PC-3 (cell line): ENCODE data around the gene YY2. TPM values are rescaled to one million over a fixed set of nuclear protein-coding genes. Genes with fewer than 3 reads are reported as not detected.

ENCODE experiments used
- ATAC-seq: fragments of 200-7000 bp; cut with Tn5 transposase; 2 replicates; pipeline ENCODE4 v1.9.1; 2020; ENCODE audit warnings: mild to moderate bottlenecking, moderate library complexity
- BruUV-seq: library from RNA; stranded (reverse); fragments of 400-500 nt; replicated peaks from 2 replicates; lab custom pipeline; 2021; lab: Mats Ljungman, UMichigan
- CTCF ChIA-PET: fragments of 300-600 bp; sonication (Branson Sonifier 250); formaldehyde crosslinking; loops from one replicate; lab custom pipeline; 2022; ENCODE audit warnings: antibody characterized with exemption; lab: Charles Lee
- POLR2A ChIA-PET: fragments of 300-600 bp; sonication (Branson Sonifier 250); formaldehyde crosslinking; loops from one replicate; lab custom pipeline; 2022; ENCODE audit warnings: antibody characterized with exemption; ENCODE audit not compliant: unreplicated experiment; lab: Charles Lee
- DNase-seq: peaks from one replicate; pipeline ENCODE4 v3.0.0-alpha.2; 2015
- H2AFZ ChIP-seq: fragments of 300-600 bp; sonication (generic); 2 replicates; pipeline ENCODE4 v1.6.0; 2016; ENCODE audit warnings: antibody characterized with exemption, low read length
- H3F3A ChIP-seq: fragments of 300-600 bp; sonication (generic); one replicate; pipeline ENCODE4 v1.6.0; 2017; ENCODE audit warnings: antibody characterized with exemption, low read length, control low read depth, mild to moderate bottlenecking; ENCODE audit not compliant: unreplicated experiment
- H3K27ac ChIP-seq: fragments of 300-600 bp; sonication (generic); 2 replicates; pipeline ENCODE4 v1.5.1; 2016; ENCODE audit warnings: mild to moderate bottlenecking, low read length
- H3K27me3 ChIP-seq: fragments of 300-600 bp; sonication (generic); 2 replicates; pipeline ENCODE4 v1.6.1; 2016; ENCODE audit warnings: low read length, mixed read lengths
- H3K36me3 ChIP-seq: fragments of 300-600 bp; sonication (generic); 2 replicates; pipeline ENCODE4 v1.6.1; 2016; ENCODE audit warnings: low read depth, mixed run types, low read length, mixed read lengths
- H3K4me1 ChIP-seq: fragments of 300-600 bp; sonication (generic); 2 replicates; pipeline ENCODE4 v1.5.1; 2016; ENCODE audit warnings: low read length; ENCODE audit not compliant: insufficient read depth
- H3K4me2 ChIP-seq: fragments of 300-600 bp; sonication (generic); 2 replicates; pipeline ENCODE4 v1.6.0; 2016; ENCODE audit warnings: low read length
- H3K4me3 ChIP-seq: fragments of 300-600 bp; sonication (generic); 2 replicates; pipeline ENCODE4 v1.5.1; 2016; ENCODE audit warnings: mild to moderate bottlenecking, low read length, mixed read lengths
- H3K79me2 ChIP-seq: fragments of 300-600 bp; sonication (generic); 2 replicates; pipeline ENCODE4 v1.6.1; 2017; ENCODE audit warnings: low read length, mixed read lengths
- H3K9ac ChIP-seq: fragments of 300-600 bp; sonication (generic); 2 replicates; pipeline ENCODE4 v1.6.0; 2016; ENCODE audit warnings: mild to moderate bottlenecking, low read length
- H3K9me2 ChIP-seq: fragments of 300-600 bp; sonication (generic); replicated peaks from 2 replicates; pipeline ENCODE4 v1.6.1; 2016; ENCODE audit warnings: mixed run types, low read length, mixed read lengths
- H3K9me3 ChIP-seq: fragments of 300-600 bp; sonication (generic); 2 replicates; pipeline ENCODE4 v1.6.1; 2016; ENCODE audit warnings: low read length, mixed read lengths
- H4K20me1 ChIP-seq: fragments of 300-600 bp; sonication (generic); 2 replicates; pipeline ENCODE4 v1.6.1; 2016; ENCODE audit warnings: low read length, mixed read lengths
- EZH2 ChIP-seq: fragments of 300-600 bp; sonication (generic); IDR thresholded peaks from one replicate; pipeline ENCODE4 v1.6.1; 2017; ENCODE audit warnings: antibody characterized with exemption, mild to moderate bottlenecking, low read length; ENCODE audit not compliant: unreplicated experiment
- EZH2phosphoT487 ChIP-seq: fragments of 300-600 bp; sonication (generic); IDR thresholded peaks from 2 replicates; pipeline ENCODE4 v1.6.1; 2018; ENCODE audit warnings: mild to moderate bottlenecking, antibody characterized with exemption, low read length, borderline replicate concordance
- intact Hi-C: fragments of 100-400 bp; cut with micrococcal nuclease; formaldehyde crosslinking; loops from 2 replicates; pipeline ENCODE4 v1.9.0; 2023
- total RNA-seq: library from RNA; depleted of rRNA; stranded (reverse); fragments of >200 nt; gene quantifications from 2 replicates; pipeline ENCODE4 v1.2.3, GENCODE V29; 2014
- TF ChIP-seq, protein P1 (sequence below): fragments of 300-600 bp; sonication (generic); conservative IDR thresholded peaks from 2 replicates; pipeline ENCODE4 v1.5.1; 2017; ENCODE audit warnings: antibody characterized with exemption, low read depth, mild to moderate bottlenecking, low read length

The YY2 gene
- total RNA-seq, 1 experiment from 2014 or later = 2.3 TPM

DNA sequence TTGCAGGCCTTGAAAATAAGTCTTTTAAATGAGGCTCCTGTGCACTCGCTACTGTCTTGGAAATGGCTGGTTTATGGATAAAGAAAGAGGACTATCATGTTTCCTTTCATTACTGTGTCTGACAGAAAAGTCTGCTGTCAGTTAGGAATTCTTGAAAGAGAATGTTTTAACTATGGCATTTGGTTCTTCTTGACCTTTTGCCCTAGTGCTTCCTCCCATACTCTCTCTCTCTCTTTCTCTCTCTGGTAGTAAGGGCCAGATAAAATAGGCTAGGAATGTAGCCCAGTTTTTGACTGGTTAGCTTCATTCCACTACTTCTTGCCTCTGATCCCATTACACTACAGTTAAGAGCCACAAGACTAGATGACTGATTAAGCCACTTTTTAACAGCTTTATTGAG is 29.8 kb downstream of the YY2 start:
- ATAC-seq = no peak
- Histone ChIP-seq H3K9me2 (no peaks in the 10 kb centered on the region), H4K20me1 (no peaks in the 10 kb centered on the region), H3K4me2 (no peak overlapping the region), H3F3A (no peaks in the 10 kb centered on the region), H2AFZ (no peak overlapping the region), H3K27ac (no peak overlapping the region), H3K9ac (no peak overlapping the region), H3K4me1 (no peaks in the 10 kb centered on the region), H3K36me3 (no peaks in the 10 kb centered on the region), H3K27me3 (no peaks in the 10 kb centered on the region), H3K4me3 (no peak overlapping the region), H3K79me2 (no peaks in the 10 kb centered on the region), H3K9me3 (no peaks in the 10 kb centered on the region)
- intact Hi-C loops = no loop called here
- POLR2A ChIA-PET = no interaction called here
- TF ChIP-seq EZH2 (no peak), EZH2phosphoT487 (no peak)
- TF ChIP-seq, protein P1, sequence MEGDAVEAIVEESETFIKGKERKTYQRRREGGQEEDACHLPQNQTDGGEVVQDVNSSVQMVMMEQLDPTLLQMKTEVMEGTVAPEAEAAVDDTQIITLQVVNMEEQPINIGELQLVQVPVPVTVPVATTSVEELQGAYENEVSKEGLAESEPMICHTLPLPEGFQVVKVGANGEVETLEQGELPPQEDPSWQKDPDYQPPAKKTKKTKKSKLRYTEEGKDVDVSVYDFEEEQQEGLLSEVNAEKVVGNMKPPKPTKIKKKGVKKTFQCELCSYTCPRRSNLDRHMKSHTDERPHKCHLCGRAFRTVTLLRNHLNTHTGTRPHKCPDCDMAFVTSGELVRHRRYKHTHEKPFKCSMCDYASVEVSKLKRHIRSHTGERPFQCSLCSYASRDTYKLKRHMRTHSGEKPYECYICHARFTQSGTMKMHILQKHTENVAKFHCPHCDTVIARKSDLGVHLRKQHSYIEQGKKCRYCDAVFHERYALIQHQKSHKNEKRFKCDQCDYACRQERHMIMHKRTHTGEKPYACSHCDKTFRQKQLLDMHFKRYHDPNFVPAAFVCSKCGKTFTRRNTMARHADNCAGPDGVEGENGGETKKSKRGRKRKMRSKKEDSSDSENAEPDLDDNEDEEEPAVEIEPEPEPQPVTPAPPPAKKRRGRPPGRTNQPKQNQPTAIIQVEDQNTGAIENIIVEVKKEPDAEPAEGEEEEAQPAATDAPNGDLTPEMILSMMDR = no peak
- DNase-seq = no peak
- BruUV-seq = no TSS peak
- CTCF ChIA-PET = no interaction called here

DNA sequence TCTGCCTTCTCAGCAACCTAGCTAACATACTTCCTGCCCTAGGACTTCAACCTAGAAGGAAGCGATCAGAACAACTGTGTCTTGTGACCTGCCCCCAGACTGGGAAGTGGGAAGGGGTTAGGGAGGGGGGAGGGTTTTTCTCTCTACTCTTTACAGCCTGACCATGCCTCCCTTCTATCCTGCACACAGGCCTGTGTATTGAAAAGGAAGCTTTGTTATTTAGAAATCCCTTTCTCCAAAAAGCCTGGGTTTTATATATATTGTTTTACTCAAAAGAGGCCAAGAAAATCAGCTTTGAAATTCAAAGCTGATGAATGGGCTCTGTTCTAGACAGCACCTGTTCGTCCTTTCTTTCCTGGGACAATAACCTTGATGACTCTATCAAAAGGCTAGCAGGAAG is 49.5 kb downstream of the YY2 start:
- H3K9ac ChIP-seq = no peak overlapping the region
- TF ChIP-seq, protein P1 = no peak
- TF ChIP-seq EZH2 (no peak), EZH2phosphoT487 (no peak)
- H3K4me3 ChIP-seq = no peak overlapping the region
- H4K20me1 ChIP-seq = no peaks in the 10 kb centered on the region
- CTCF ChIA-PET = no interaction called here
- H2AFZ ChIP-seq = no peak overlapping the region
- ATAC-seq (no peak), DNase-seq (no peak)
- H3K27me3 ChIP-seq = no peaks in the 10 kb centered on the region
- no peak overlapping the region for H3K27ac ChIP-seq
- intact Hi-C loops = no loop called here
- no peaks in the 10 kb centered on the region for H3K9me2 ChIP-seq
- POLR2A ChIA-PET = no interaction called here
- H3F3A ChIP-seq = no peaks in the 10 kb centered on the region
- H3K9me3 ChIP-seq = no peaks in the 10 kb centered on the region
- no peaks in the 10 kb centered on the region for H3K79me2 ChIP-seq
- H3K4me1 ChIP-seq = no peaks in the 10 kb centered on the region
- no peaks in the 10 kb centered on the region for H3K36me3 ChIP-seq
- no peak overlapping the region for H3K4me2 ChIP-seq
- no TSS peak for BruUV-seq

DNA sequence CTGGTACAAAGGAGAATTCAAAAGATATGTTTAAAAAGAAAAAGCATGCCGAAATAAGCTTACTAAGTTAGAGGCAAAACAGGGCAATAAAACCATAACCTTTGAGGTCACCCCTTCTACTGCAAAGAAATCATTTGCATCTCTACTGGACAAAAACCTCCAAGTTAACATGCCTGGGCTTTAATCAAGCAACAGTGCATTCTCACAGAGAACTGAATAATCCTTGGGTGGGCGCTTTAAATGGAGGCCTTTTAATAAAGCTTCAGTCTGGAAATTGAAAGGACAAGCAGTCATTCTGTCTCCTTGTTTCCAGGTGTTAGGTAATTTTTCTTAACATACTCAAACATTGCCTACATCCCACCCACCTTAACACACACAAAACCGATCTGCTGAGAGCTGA is 50.2 kb downstream of the YY2 start:
- intact Hi-C loops = no loop called here
- no peaks in the 10 kb centered on the region for H3K9me3 ChIP-seq
- H3K27ac ChIP-seq = no peak overlapping the region
- H3K9me2 ChIP-seq = no peaks in the 10 kb centered on the region
- ChIA-PET CTCF (no interaction called here), POLR2A (no interaction called here)
- H3K4me3 ChIP-seq = no peak overlapping the region
- H4K20me1 ChIP-seq = no peaks in the 10 kb centered on the region
- H3K36me3 ChIP-seq = no peaks in the 10 kb centered on the region
- no peaks in the 10 kb centered on the region for H3K79me2 ChIP-seq
- no peaks in the 10 kb centered on the region for H3F3A ChIP-seq
- TF ChIP-seq EZH2phosphoT487 (no peak), EZH2 (no peak)
- TF ChIP-seq, protein P1 = no peak
- no peak overlapping the region for H2AFZ ChIP-seq
- H3K27me3 ChIP-seq = no peaks in the 10 kb centered on the region
- DNase-seq = no peak
- no TSS peak for BruUV-seq
- no peak overlapping the region for H3K9ac ChIP-seq
- ATAC-seq = no peak
- no peaks in the 10 kb centered on the region for H3K4me1 ChIP-seq
- H3K4me2 ChIP-seq = no peak overlapping the region
